DOHH2 (cell line): ENCODE results near the gene SBNO2.

Source experiments
- EZH2phosphoT487 ChIP-seq: fragments of 200-600 bp; sonication (generic); IDR thresholded peaks from 2 replicates; pipeline ENCODE4 v1.6.1; 2017; ENCODE audit warnings: borderline replicate concordance, mild to moderate bottlenecking, antibody characterized with exemption, low read length, moderate library complexity, mixed read lengths
- TF ChIP-seq, protein P1 (sequence below): fragments of 200-600 bp; sonication (generic); IDR thresholded peaks from one replicate; pipeline ENCODE4 v1.5.1; 2014; ENCODE audit warnings: antibody characterized with exemption, mild to moderate bottlenecking, low read depth, low read length; ENCODE audit not compliant: poor library complexity, severe bottlenecking

DNA sequence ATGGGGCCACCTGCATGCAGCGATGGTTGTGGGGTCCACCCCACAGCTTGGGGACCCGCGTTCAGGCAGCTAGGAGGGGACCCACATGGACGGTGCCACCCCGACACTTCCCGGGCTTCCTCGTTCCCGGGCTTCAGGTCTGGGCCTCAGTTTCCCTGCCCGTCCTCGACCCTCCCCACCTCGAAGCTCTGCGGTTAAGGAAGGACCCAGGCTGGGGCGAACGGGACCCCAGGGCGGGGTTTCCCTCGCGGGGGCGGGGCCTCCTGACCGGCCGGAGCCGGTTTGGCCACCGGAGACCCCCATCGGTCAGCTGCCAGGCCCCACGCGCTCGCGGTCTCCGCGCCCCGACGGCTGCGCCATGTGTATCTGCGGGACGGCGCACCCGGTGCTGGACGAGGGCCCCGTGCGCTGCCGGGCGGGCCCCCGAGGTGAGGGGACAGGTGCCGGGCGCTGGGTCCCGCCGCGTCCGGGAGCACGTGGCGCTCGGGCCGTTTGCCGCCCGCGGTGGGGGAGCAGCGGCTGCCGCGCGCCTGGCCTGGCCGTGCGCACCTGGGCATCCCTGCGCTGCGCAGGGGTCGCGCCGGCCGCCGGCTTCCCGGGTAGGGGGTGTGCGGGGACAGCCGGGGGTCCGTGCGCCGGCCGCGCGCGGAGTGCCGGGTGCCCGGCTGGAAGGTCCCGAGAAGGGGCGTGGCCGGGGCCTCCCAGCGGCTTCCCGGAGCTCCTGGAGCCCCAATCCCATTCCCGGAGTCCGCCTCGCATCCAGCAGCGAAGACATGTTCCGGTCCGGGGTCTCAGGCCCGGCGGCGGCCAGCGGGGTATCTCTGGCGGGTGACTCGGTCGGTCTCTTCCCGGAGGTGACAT, 102.9 kb downstream of the SBNO2 start:
- TF ChIP-seq, protein P1, sequence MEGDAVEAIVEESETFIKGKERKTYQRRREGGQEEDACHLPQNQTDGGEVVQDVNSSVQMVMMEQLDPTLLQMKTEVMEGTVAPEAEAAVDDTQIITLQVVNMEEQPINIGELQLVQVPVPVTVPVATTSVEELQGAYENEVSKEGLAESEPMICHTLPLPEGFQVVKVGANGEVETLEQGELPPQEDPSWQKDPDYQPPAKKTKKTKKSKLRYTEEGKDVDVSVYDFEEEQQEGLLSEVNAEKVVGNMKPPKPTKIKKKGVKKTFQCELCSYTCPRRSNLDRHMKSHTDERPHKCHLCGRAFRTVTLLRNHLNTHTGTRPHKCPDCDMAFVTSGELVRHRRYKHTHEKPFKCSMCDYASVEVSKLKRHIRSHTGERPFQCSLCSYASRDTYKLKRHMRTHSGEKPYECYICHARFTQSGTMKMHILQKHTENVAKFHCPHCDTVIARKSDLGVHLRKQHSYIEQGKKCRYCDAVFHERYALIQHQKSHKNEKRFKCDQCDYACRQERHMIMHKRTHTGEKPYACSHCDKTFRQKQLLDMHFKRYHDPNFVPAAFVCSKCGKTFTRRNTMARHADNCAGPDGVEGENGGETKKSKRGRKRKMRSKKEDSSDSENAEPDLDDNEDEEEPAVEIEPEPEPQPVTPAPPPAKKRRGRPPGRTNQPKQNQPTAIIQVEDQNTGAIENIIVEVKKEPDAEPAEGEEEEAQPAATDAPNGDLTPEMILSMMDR, result no peak
- TF ChIP-seq EZH2phosphoT487, result no peak
